Activated CD8-positive, alpha-beta T cell treated with anti-CD3 and anti-CD28 coated beads for 36 hours (primary cell): ENCODE measurements around the gene ACER1. TPM values are rescaled to one million over a fixed set of nuclear protein-coding genes. Genes with fewer than 3 reads are reported as not detected.
"Not testable (repeated sequence)": the region's sequence is repeated elsewhere in the genome, so short reads cannot be mapped to it uniquely, and the experiment has no call there.

Experiments used
- ATAC-seq: fragments of 200-7000 bp; cut with Tn5 transposase; one replicate; pipeline ENCODE4 v1.10.0; 2021; ENCODE audit warnings: mild to moderate bottlenecking, moderate library complexity
- CTCF ChIA-PET: fragments of 350-600 bp; sonication (Branson Sonifier 250); formaldehyde crosslinking; loops from one replicate; lab custom pipeline; 2021; ENCODE audit warnings: antibody characterized with exemption; lab: Charles Lee
- POLR2A ChIA-PET: fragments of 350-600 bp; sonication (Branson Sonifier 250); formaldehyde crosslinking; loops from one replicate; lab custom pipeline; 2021; ENCODE audit warnings: antibody characterized with exemption; lab: Charles Lee
- DNase-seq: peaks from one replicate; pipeline ENCODE4 v3.0.0-alpha.2; 2020
- H3K27ac Mint-ChIP-seq: one replicate; pipeline ENCODE4 v1.8.0; 2021; ENCODE audit warnings: mild to moderate bottlenecking, mixed read lengths
- H3K27me3 Mint-ChIP-seq: one replicate; pipeline ENCODE4 v1.8.0; 2021; ENCODE audit warnings: mixed read lengths
- H3K36me3 Mint-ChIP-seq: one replicate; pipeline ENCODE4 v1.8.0; 2021; ENCODE audit warnings: low read depth, mixed read lengths
- H3K4me1 Mint-ChIP-seq: one replicate; pipeline ENCODE4 v1.8.0; 2021; ENCODE audit warnings: low read depth, mixed read lengths
- H3K4me3 Mint-ChIP-seq: one replicate; pipeline ENCODE4 v1.8.0; 2021; ENCODE audit warnings: mild to moderate bottlenecking, moderate library complexity, mixed read lengths
- H3K9me3 Mint-ChIP-seq: one replicate; pipeline ENCODE4 v1.8.0; 2021; ENCODE audit warnings: mixed read lengths
- CTCF ChIP-seq: fragments of 200-600 bp; IDR thresholded peaks from one replicate; pipeline ENCODE4 v1.8.0; 2022; ENCODE audit warnings: antibody characterized with exemption, mild to moderate bottlenecking
- intact Hi-C: fragments of 100-400 bp; cut with micrococcal nuclease; formaldehyde crosslinking; loops from one replicate; pipeline ENCODE4 v1.10.0; 2022
- total RNA-seq, 2 experiments: library from RNA; stranded (reverse); gene quantifications; one replicate each; pipeline ENCODE4 v1.2.3, GENCODE V29; 2021

Gene ACER1
- total RNA-seq, 2 experiments from 2014 or later = not detected

- H3K4me3 Mint-ChIP-seq = no peak overlapping the region
- ATAC-seq = no peak
- no peak overlapping the region for H3K27ac Mint-ChIP-seq
- ChIA-PET POLR2A (interaction anchor here (0.9 to 1.0 kb wide), 2 partner anchors 13 to 160 kb away, joined by 4 to 5 read pairs; partner anchors contain the start of gene ALKBH7), CTCF (no interaction called here)
- intact Hi-C loops = no loop called here
- H3K27me3 Mint-ChIP-seq = no peaks in the 10 kb centered on the region
- no peak for TF ChIP-seq CTCF
- H3K4me1 Mint-ChIP-seq = peaks cover 14% of the 10 kb centered on the region
- H3K36me3 Mint-ChIP-seq = peaks cover 19% of the 10 kb centered on the region
- DNase-seq = no peak
- no peaks in the 10 kb centered on the region for H3K9me3 Mint-ChIP-seq
Observed at GRCh38 chr19:6359568-6360341, 26.3 kb upstream of the ACER1 start.

GRCh38 chr19:6358003-6358402, 24.6 kb upstream of the ACER1 start:
- POLR2A ChIA-PET = interaction anchor here (1.0 to 1.5 kb wide), 2 partner anchors 14 to 139 kb away, joined by 3 to 4 read pairs; partner anchors contain the start of gene ALKBH7
- Mint-ChIP-seq H3K36me3 (peaks cover 9% of the 10 kb centered on the region), H3K27me3 (no peaks in the 10 kb centered on the region), H3K4me3 (no peak overlapping the region), H3K27ac (no peak overlapping the region), H3K4me1 (peaks cover 7% of the 10 kb centered on the region), H3K9me3 (no peaks in the 10 kb centered on the region)
- no peak for ATAC-seq
- intact Hi-C loops = no loop called here
- TF ChIP-seq CTCF = no peak
- no peak for DNase-seq
- CTCF ChIA-PET = interaction anchor here (1.2 kb wide), 1 partner anchor 17 kb away, joined by 3 read pairs; the partner anchor contains the start of gene PSPN

- CTCF ChIA-PET = interaction anchor here (0.6 to 1.2 kb wide), 2 partner anchors 18 to 163 kb away, joined by 3 to 4 read pairs; partner anchors contain the start of gene PSPN
Observed at GRCh38 chr19:6357174-6357573, 23.8 kb upstream of the ACER1 start.

GRCh38 chr19:6355321-6356040, 22.1 kb upstream of the ACER1 start:
- CTCF ChIA-PET, POLR2A ChIA-PET, H3K36me3 Mint-ChIP-seq, H3K27me3 Mint-ChIP-seq, H3K27ac Mint-ChIP-seq, H3K4me1 Mint-ChIP-seq, H3K4me3 Mint-ChIP-seq, ATAC-seq, DNase-seq, intact Hi-C loops, H3K9me3 Mint-ChIP-seq: not testable (repeated sequence)

More at GRCh38 chr19:6357174-6357573, 23.8 kb upstream of the ACER1 start:
- DNase-seq (no peak), ATAC-seq (no peak)
- H3K4me3 Mint-ChIP-seq = no peak overlapping the region
- H3K36me3 Mint-ChIP-seq = peaks cover 7% of the 10 kb centered on the region
- H3K4me1 Mint-ChIP-seq = peaks cover 2% of the 10 kb centered on the region
- no peak for TF ChIP-seq CTCF
- H3K9me3 Mint-ChIP-seq = no peaks in the 10 kb centered on the region
- no peak overlapping the region for H3K27ac Mint-ChIP-seq
- POLR2A ChIA-PET = interaction anchor here (0.6 to 1.5 kb wide), 3 partner anchors 15 to 140 kb away, joined by 3 to 4 read pairs (median 3); partner anchors contain the start of gene ALKBH7
- no peaks in the 10 kb centered on the region for H3K27me3 Mint-ChIP-seq
- intact Hi-C loops = no loop called here

DNA sequence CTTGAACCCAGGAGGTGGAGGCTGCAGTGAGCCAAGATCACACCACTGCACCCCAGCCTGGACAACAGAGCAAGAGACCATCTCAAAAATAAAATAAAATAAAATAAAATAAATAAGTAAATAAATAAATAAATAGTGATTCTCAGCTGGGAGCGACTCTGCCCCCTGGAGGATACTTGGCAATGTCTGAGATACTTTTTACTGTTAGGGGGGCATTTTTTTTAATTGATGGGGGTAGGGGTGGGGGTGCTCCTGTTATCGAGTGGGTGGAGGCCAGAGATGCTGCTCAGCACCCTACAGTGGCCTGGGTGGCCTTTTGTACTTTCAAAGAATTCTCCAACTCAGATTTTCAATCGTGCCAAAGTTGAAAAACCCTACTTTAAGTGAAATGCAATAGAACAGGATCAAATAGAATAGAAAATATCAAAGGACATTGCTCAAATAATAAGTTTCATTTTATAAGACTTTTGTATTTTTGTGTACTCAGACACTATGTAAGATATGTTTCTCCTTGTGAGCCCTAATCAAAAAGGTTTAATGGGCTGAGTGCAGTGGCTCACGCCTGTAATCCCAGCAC, 20.8 kb upstream of the ACER1 start:
- CTCF ChIA-PET = interaction anchor here (1.0 kb wide), 1 partner anchor 100 kb away, joined by 3 read pairs; no protein-coding TSS in a partner anchor

More for the DNA sequence above, 20.8 kb upstream of the ACER1 start:
- no peaks in the 10 kb centered on the region for H3K27me3 Mint-ChIP-seq
- H3K27ac Mint-ChIP-seq = no peak overlapping the region
- no peak for ATAC-seq
- intact Hi-C loops = no loop called here
- peaks cover 5% of the 10 kb centered on the region for H3K36me3 Mint-ChIP-seq
- DNase-seq = no peak
- POLR2A ChIA-PET = interaction anchor here (0.6 kb wide), 1 partner anchor 20 kb away, joined by 3 read pairs; no protein-coding TSS in a partner anchor
- H3K4me3 Mint-ChIP-seq = no peak overlapping the region
- TF ChIP-seq CTCF = peak; percentile 33
- no peaks in the 10 kb centered on the region for H3K4me1 Mint-ChIP-seq
- no peaks in the 10 kb centered on the region for H3K9me3 Mint-ChIP-seq
